DND-41 (cell line): ENCODE data around the gene SLC10A6.

Experiments used
- ATAC-seq: fragments of 200-7000 bp; cut with Tn5 transposase; 3 replicates; pipeline ENCODE4 v1.9.1; 2021; ENCODE audit warnings: low read depth; ENCODE audit not compliant: insufficient read depth
- DNase-seq: peaks from one replicate; pipeline ENCODE4 v3.0.0-alpha.2; 2020
- H2AFZ ChIP-seq: 2 replicates; pipeline ENCODE4 v1.6.0; 2012; ENCODE audit warnings: low read depth, low read length
- H3K27ac ChIP-seq: 2 replicates; pipeline ENCODE4 v1.5.1; 2012; ENCODE audit warnings: low read length, inconsistent platforms
- H3K27me3 ChIP-seq: fragments of 200-600 bp; sonication (generic); 2 replicates; pipeline ENCODE4 v1.6.0; 2012; ENCODE audit warnings: low read length, mild to moderate bottlenecking, inconsistent platforms; ENCODE audit not compliant: insufficient read depth, poor library complexity
- H3K36me3 ChIP-seq: 2 replicates; pipeline ENCODE4 v1.5.1; 2012; ENCODE audit warnings: low read length, inconsistent platforms; ENCODE audit not compliant: insufficient read depth
- H3K4me1 ChIP-seq: 2 replicates; pipeline ENCODE4 v1.5.1; 2012; ENCODE audit warnings: mild to moderate bottlenecking, low read length; ENCODE audit not compliant: insufficient read depth
- H3K4me2 ChIP-seq: 2 replicates; pipeline ENCODE4 v1.6.0; 2012; ENCODE audit warnings: mild to moderate bottlenecking, moderate library complexity, low read length, inconsistent platforms; ENCODE audit not compliant: insufficient read depth
- H3K4me3 ChIP-seq, 2 experiments: fragments of 200-600 bp in 1 of 2; shearing (Covaris generic) in 1 of 2; 2 replicates each; pipeline ENCODE4 v1.5.1; 2012 to 2016; ENCODE audit warnings: inconsistent platforms in 2 of 2, low read length in 2 of 2, mild to moderate bottlenecking in 2 of 2, low read depth in 1 of 2, moderate library complexity in 1 of 2
- H3K79me2 ChIP-seq: 2 replicates; pipeline ENCODE4 v1.6.0; 2012; ENCODE audit warnings: low read length, inconsistent platforms; ENCODE audit not compliant: insufficient read depth
- H3K9ac ChIP-seq: 2 replicates; pipeline ENCODE4 v1.6.0; 2012; ENCODE audit warnings: low read depth, mild to moderate bottlenecking, inconsistent platforms, low read length, moderate library complexity
- H3K9me3 ChIP-seq: 2 replicates; pipeline ENCODE4 v1.5.1; 2012; ENCODE audit warnings: low read length, moderate library complexity, mild to moderate bottlenecking, inconsistent platforms; ENCODE audit not compliant: insufficient read depth, severe bottlenecking
- H4K20me1 ChIP-seq: 2 replicates; pipeline ENCODE4 v1.6.0; 2012; ENCODE audit warnings: low read length; ENCODE audit not compliant: insufficient read depth
- EZH2 ChIP-seq: IDR thresholded peaks from 3 replicates; pipeline ENCODE4 v1.6.1; 2012; ENCODE audit warnings: borderline replicate concordance, low read depth, mild to moderate bottlenecking, moderate library complexity, low read length, inconsistent platforms; ENCODE audit not compliant: severe bottlenecking
- TF ChIP-seq, protein P1 (sequence below): IDR thresholded peaks from 2 replicates; pipeline ENCODE4 v1.5.1; 2012; ENCODE audit warnings: borderline replicate concordance, low read length, moderate library complexity, mild to moderate bottlenecking; ENCODE audit not compliant: poor library complexity, severe bottlenecking; ENCODE audit errors: extremely low read depth

SLC10A6 gene

DNA sequence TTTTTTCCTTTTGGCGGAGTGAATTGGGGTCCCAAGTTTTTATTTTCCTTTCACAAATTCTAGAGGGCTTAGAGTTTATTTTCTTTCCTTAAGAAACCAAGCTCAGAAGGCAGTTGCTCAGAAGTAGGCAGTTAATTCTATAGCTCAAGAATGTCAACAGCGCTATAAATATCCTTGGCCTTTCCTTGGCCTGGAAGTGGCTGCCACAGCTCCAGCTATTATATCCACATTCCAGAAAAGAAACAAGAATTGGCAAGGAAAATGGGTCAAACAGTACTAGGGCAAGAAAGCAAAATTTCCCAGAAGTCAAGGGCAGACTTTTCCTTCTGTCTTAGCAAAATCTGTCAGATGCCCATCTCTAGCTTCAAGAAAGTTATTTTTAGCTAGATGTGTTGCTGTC, 31.0 kb downstream of the SLC10A6 start:
- Histone ChIP-seq H3K9me3 (peaks cover 4% of the 10 kb centered on the region), H4K20me1 (no peaks in the 10 kb centered on the region), H3K27ac (no peak overlapping the region), H2AFZ (no peak overlapping the region), H3K36me3 (no peaks in the 10 kb centered on the region), H3K4me3 (no peak overlapping the region), H3K27me3 (no peaks in the 10 kb centered on the region), H3K9ac (no peak overlapping the region), H3K4me1 (no peaks in the 10 kb centered on the region), H3K79me2 (no peaks in the 10 kb centered on the region), H3K4me2 (no peak overlapping the region)
- no peak for TF ChIP-seq EZH2
- TF ChIP-seq, protein P1, sequence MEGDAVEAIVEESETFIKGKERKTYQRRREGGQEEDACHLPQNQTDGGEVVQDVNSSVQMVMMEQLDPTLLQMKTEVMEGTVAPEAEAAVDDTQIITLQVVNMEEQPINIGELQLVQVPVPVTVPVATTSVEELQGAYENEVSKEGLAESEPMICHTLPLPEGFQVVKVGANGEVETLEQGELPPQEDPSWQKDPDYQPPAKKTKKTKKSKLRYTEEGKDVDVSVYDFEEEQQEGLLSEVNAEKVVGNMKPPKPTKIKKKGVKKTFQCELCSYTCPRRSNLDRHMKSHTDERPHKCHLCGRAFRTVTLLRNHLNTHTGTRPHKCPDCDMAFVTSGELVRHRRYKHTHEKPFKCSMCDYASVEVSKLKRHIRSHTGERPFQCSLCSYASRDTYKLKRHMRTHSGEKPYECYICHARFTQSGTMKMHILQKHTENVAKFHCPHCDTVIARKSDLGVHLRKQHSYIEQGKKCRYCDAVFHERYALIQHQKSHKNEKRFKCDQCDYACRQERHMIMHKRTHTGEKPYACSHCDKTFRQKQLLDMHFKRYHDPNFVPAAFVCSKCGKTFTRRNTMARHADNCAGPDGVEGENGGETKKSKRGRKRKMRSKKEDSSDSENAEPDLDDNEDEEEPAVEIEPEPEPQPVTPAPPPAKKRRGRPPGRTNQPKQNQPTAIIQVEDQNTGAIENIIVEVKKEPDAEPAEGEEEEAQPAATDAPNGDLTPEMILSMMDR: no peak
- ATAC-seq (no peak), DNase-seq (no peak)

DNA sequence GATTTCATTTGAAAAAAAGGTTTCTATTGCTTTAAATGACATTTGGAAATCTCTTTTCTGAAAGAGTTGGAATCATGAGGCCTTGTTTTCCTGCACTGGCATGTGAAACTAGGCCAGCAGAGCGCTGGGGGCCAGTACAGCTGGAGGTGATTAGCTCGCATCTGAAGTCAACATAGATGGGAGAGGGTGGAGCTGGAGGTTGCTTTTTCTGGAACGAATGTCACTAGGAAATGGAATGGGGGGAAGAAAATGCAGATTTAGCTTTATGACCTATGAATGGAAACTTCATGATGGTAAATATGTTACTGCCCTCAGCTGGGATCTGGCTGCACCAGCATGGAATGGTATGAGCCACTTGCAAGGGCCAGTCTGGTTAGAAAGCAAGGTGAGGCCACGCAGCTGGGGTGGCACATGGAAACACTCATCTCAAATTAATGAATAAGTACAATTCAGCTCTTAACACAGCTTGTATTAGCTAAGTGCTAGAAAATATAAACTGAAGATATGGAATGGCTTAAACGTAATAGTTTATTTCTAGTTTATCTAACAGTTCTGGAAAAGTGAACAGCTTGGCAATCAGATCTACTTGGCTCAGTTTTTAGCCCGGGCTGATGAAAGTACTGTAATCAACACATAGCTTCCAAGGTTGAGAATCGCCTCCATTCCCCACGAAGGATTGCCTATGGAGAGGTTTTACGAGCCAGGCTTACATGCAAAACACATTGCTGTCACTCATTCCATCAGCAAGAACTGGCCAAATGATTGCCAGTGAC, 32.5 kb downstream of the SLC10A6 start:
- H3K36me3 ChIP-seq: no peaks in the 10 kb centered on the region
- H4K20me1 ChIP-seq: no peaks in the 10 kb centered on the region
- no peaks in the 10 kb centered on the region for H3K79me2 ChIP-seq
- DNase-seq: no peak
- H3K9me3 ChIP-seq: peaks cover 4% of the 10 kb centered on the region
- no peak overlapping the region for H2AFZ ChIP-seq
- TF ChIP-seq, protein P1: no peak
- TF ChIP-seq EZH2: no peak
- no peak overlapping the region for H3K4me3 ChIP-seq
- no peak overlapping the region for H3K4me2 ChIP-seq
- H3K27ac ChIP-seq: no peak overlapping the region
- H3K27me3 ChIP-seq: no peaks in the 10 kb centered on the region
- H3K9ac ChIP-seq: no peak overlapping the region
- no peaks in the 10 kb centered on the region for H3K4me1 ChIP-seq
- ATAC-seq: no peak

DNA sequence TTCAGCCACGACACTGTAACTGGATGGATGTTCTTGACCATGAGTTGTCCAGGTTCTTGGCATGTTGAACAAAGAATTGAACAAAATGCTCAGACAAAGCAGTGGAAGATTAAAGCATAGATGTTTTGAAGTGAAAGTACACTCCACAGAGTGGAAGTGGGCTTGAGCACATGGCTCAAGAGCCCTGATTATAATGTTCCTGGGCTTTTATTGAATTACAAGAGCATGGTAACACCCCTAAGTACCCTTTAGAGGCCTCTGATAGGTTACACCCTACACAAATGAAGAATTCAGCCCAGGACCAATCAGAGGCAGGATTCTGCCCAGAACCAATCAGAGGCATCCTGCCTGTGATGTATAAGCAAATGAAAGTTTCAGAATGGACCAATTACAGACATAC, 33.5 kb downstream of the SLC10A6 start:
- Histone ChIP-seq H3K9ac (no peak overlapping the region), H3K27me3 (no peaks in the 10 kb centered on the region), H2AFZ (no peak overlapping the region), H3K79me2 (no peaks in the 10 kb centered on the region), H3K36me3 (no peaks in the 10 kb centered on the region), H3K9me3 (peaks cover 4% of the 10 kb centered on the region), H3K27ac (no peak overlapping the region), H3K4me3 (no peak overlapping the region), H3K4me2 (no peak overlapping the region), H3K4me1 (no peaks in the 10 kb centered on the region), H4K20me1 (no peaks in the 10 kb centered on the region)
- no peak for DNase-seq
- no peak for ATAC-seq
- TF ChIP-seq EZH2: no peak
- TF ChIP-seq, protein P1: no peak
